ENCODE results near the gene PDE6B.

PDE6B gene

DNA sequence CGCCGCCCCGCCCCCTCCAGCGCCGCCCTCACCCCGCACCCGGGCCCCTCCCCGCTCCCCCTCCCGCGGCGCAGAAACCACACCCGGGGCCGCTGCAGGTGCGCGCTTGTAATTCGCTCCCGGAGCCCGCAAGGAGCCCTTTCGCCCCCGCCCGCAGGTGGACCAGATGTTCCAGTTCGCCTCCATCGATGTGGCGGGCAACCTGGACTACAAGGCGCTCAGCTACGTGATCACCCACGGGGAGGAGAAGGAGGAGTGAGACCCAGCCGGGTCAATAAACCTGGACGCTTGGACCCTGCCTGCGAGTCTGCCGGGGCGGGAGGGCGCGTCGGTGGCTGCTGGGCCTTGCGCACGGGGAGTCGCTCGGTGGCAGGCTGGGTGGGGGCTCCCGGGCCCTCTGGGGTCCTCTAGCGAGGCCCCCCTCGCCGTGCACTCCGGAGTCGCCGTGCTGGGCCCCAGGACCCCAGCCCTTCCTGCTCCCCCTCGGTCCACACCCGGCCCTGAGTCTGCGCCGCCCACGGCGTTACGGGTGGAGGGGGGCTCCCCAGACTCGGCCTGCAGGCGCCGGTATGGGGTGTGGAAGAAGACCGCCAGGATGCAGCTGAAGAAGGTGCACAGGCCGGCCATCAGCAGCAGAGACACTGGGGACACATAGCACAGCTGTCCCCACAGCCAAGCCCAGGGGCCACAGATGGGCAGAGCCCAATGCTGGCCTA, 56.5 kb downstream of the PDE6B start:
- H3K4me3 ChIP-seq (ENCODE audit: low read depth, low read length) = peak overlapping the region; percentile 6; the same call in 1 of the 2 replicates
- TF ChIP-seq CTCF (IDR thresholded peaks at IDR 0.05; ENCODE audit: insufficient read depth, low read length, missing control alignments) = no peak
- ChIA-PET CTCF (no interaction called here), POLR2A (no interaction called here)
- DNase-seq (ENCODE audit: low read depth, low spot score) = no peak

DNA sequence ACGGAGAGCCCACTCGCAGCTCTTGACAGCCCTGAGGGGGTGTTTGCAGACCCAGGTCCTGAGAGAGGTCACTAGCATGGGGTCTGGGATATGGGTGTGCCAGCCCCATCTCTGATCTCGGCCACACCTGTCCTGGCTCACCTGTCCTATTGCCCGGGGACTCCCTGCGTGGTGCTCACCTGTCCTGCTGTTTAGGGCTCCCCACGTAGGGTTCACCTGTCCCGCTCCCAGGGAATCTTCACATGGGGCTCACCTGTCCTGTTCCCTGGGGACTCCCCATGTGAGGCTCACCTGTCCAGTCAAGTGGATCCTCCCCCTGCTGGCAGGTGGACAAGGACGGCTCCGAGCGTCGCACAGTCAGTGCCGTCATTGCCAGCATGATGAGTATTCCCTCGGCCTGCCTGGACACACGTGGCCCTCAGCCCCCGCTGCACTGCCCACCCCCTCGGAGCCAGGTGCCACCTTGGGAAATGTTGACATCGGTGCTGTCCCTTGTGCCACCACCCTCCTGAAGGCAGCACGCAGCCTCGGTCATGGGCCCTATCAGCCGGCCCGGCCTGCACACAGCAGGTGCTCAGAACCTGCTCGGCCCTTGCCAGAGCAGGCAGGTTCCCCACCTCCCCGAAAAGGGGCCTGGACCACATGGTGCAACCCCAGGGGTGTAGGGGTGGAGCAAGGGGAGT, 57.3 kb downstream of the PDE6B start:
- ChIA-PET POLR2A (no interaction called here), CTCF (no interaction called here)
- no peak for TF ChIP-seq CTCF (IDR thresholded peaks at IDR 0.05; ENCODE audit: insufficient read depth, low read length, missing control alignments)
- DNase-seq (ENCODE audit: low read depth, low spot score) = no peak
- H3K4me3 ChIP-seq (ENCODE audit: low read depth, low read length) = no peak overlapping the region

DNA sequence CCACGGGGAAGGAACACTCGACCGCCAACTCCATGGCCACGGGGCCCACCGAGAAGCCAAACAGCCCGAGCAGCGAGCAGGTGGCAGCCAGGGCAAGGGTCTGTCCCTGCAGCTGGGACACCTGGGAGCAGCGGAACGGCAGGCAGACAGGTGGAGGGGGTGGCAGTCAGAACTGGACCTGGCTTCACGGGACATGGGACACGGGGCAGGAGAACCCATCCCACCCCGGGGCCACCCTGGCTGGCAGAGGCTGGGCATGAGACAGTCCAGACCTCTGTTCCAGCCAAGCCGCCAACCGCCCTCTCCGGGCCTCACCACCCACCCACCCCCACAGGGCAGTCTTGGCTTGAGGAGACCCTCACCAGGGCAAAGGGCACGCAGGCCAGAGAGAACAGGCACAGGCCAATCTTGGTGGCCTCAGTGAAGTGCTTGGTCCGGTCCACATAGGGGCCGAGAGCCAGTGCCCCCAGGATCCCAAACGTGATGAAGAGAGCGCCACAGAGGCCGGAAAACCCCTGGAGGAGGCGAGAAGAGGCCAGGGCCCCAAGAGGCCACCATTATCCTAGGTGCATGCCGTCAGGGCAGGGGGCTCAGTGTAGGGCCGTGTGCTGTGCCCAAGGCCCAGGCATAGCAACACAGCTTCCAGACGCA, 58.0 kb downstream of the PDE6B start:
- CTCF ChIA-PET = interaction anchor here (0.7 to 2.3 kb wide), 5 partner anchors 8 to 304 kb away, joined by 3 to 25 read pairs (median 5); partner anchors contain the start of genes ATP5ME, IDUA and MYL5
- no peak for TF ChIP-seq CTCF (IDR thresholded peaks at IDR 0.05; ENCODE audit: insufficient read depth, low read length, missing control alignments)
- no peak for DNase-seq (ENCODE audit: low read depth, low spot score)
- POLR2A ChIA-PET = interaction anchor here (1.4 kb wide), 1 partner anchor 9 kb away, joined by 3 read pairs; the partner anchor contains the start of genes ATP5ME and MYL5
- no peak overlapping the region for H3K4me3 ChIP-seq (ENCODE audit: low read depth, low read length)

- CTCF ChIA-PET = interaction anchor here (0.7 to 2.3 kb wide), 8 partner anchors 8 to 303 kb away, joined by 3 to 25 read pairs (median 4); partner anchors contain the start of genes ATP5ME, IDUA and MYL5
- POLR2A ChIA-PET = interaction anchor here (1.4 kb wide), 1 partner anchor 10 kb away, joined by 3 read pairs; the partner anchor contains the start of genes ATP5ME and MYL5
- TF ChIP-seq CTCF (IDR thresholded peaks at IDR 0.05; ENCODE audit: insufficient read depth, low read length, missing control alignments) = peak; percentile 89
- H3K4me3 ChIP-seq (ENCODE audit: low read depth, low read length) = no peak overlapping the region
- DNase-seq (ENCODE audit: low read depth, low spot score) = no peak
These were observed 58.7 kb downstream of the PDE6B start for GRCh38 chr4:683982-684622.

DNA sequence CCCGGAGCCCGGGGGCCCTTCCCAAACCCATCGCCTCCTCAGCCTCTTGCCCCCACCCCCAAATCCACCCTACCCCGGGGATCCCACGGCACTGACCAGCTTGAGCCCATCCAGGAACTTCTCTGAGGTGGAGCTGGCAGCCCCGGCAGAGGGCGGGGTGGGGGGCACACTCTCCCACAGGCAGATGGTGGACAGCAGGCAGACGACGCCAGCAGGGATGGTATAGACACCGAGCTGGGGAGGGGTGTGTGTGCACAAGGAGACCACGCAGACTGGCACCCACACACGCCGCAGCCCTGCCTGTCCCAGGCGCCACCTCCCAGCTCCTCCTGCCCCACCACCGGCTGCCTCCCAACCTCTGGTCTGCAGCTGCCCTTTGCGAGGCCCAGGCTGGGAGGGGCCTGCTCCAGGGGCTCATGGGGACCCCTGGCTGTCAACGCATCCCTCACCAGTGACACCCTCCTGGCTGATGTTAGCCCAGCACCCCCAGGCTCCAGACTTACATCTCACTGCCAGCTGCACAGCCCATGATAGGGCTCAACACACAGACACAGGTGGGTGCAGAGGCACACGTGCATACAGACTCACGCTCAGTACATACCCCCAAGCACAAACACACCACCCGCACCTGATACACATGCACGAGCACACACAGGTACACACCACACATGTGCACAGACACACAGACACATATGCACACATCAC, 59.4 kb downstream of the PDE6B start:
- no peak overlapping the region for H3K4me3 ChIP-seq (ENCODE audit: low read depth, low read length)
- ChIA-PET POLR2A (interaction anchor here (1.4 kb wide), 1 partner anchor 10 kb away, joined by 3 read pairs; the partner anchor contains the start of genes ATP5ME and MYL5), CTCF (interaction anchor here (0.8 to 2.3 kb wide), 6 partner anchors 10 to 302 kb away, joined by 3 to 25 read pairs (median 4); partner anchors contain the start of genes ATP5ME, IDUA and MYL5)
- DNase-seq (ENCODE audit: low read depth, low spot score) = no peak
- no peak for TF ChIP-seq CTCF (IDR thresholded peaks at IDR 0.05; ENCODE audit: insufficient read depth, low read length, missing control alignments)
